Measurements from ENCODE around the gene TSPAN8.

Gene TSPAN8

DNA sequence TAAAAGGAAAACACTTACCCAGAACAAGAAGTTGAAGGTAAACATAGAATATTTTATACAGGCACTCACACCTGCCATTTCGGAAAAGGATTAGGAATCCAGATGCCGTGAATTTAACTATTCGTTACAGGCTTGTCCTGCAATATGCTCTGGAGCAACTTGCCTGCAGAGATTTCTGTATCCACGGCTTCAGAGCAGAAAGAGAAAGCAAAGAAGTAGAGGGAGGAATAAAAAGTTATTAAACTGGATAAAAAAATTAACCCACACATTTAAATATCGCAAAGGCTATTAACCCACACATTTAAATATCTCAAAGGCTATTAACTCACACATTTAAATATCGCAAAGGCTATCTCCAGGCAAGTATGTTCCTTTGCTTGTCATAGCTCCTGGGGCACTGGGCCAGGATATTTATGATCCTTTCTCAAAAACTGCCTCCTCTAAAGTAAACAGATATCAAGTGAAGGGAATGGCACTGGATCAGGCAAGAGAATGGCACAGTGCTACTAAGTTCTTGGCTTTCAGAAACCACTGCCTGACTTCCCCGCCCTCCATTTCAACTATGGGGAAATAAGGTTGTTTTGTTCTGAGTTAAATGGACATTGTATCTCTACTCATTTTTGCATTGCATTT is at the start of gene TSPAN8:
TSPAN8 (minus strand) TSS at position 399 of the 633 bp plus-strand sequence; CDS start at position 78, 321 bp downstream.
- Histone ChIP-seq H3K9me3 (ENCODE audit: control insufficient read depth, insufficient read depth, low read length) (no peaks in the 10 kb centered on the region), H3K9ac (ENCODE audit: low read depth, low read length) (no peak within 1 kb of the TSS), H3K4me1 (ENCODE audit: insufficient read depth, low read length) (peaks cover 10% of the 10 kb centered on the region; the same call in 1 of the 2 replicates), H3K36me3 (ENCODE audit: insufficient read depth, low read length) (no peaks in the 10 kb centered on the region)

GRCh38 chr12:71201136-71201679 is 43.4 kb upstream of the TSPAN8 start:
- H3K36me3 ChIP-seq (ENCODE audit: insufficient read depth, low read length) = no peaks in the 10 kb centered on the region
- H3K9me3 ChIP-seq (ENCODE audit: control insufficient read depth, insufficient read depth, low read length) = peaks cover 2% of the 10 kb centered on the region
- no peak overlapping the region for H3K9ac ChIP-seq (ENCODE audit: low read depth, low read length)
- peaks cover 8% of the 10 kb centered on the region; the same call in 1 of the 2 replicates for H3K4me1 ChIP-seq (ENCODE audit: insufficient read depth, low read length)

DNA sequence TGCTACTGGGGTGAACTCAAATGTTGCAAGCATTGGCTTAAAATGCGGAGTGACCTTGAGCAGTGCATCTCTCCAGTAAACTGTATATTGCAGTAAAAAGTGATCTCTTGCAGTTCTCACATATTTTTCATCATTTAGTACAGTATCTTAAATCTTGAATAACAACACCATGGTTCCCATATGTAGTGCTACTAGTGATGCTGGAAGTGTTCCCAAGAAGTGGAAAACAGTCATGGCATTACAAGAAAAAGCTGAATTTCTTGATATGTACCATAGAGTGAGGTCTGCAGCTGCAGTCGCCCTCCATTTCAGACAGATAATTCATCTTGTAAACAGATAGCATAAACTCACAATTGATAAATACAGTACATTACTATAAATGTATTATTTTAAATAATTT is 42.9 kb upstream of the TSPAN8 start:
- peaks cover under 1% of the 10 kb centered on the region for H3K9me3 ChIP-seq (ENCODE audit: control insufficient read depth, insufficient read depth, low read length)
- H3K4me1 ChIP-seq (ENCODE audit: insufficient read depth, low read length) = peaks cover 8% of the 10 kb centered on the region; the same call in 1 of the 2 replicates

GRCh38 chr12:71197460-71197859 is 39.7 kb upstream of the TSPAN8 start:
- no peak overlapping the region for H3K9ac ChIP-seq (ENCODE audit: low read depth, low read length)
- H3K9me3 ChIP-seq (ENCODE audit: control insufficient read depth, insufficient read depth, low read length) = no peaks in the 10 kb centered on the region
- no peaks in the 10 kb centered on the region for H3K36me3 ChIP-seq (ENCODE audit: insufficient read depth, low read length)
- peaks cover 20% of the 10 kb centered on the region; the same call in 1 of the 2 replicates for H3K4me1 ChIP-seq (ENCODE audit: insufficient read depth, low read length)

More for the DNA sequence above, 42.9 kb upstream of the TSPAN8 start:
- Histone ChIP-seq H3K9ac (ENCODE audit: low read depth, low read length) (no peak overlapping the region), H3K36me3 (ENCODE audit: insufficient read depth, low read length) (no peaks in the 10 kb centered on the region)

DNA sequence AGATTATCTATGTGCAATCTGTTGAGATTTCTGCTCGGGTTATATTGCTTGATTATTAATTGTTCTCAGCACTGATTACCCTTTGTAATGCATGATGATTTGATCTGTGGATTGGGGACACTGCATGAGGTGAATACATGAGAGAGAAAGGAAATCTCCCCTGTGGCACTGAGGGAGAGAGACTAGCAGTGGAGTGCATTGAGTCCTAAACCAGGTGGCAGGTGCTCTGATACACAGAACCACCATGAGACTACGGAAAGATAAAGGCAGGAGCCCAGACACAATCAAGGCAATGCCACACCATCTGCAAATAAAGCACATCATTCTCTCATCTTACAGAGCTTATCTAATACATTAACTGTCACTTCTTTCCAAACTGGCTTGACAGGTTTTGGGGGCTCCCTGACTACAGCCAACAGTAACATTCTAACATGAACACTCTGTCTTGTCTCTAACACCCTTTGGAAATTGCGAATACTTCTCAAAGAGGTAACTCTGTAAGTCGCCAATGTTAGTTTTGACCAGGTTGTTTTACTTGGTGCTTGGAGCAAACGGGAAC is 37.6 kb upstream of the TSPAN8 start:
- Histone ChIP-seq H3K4me1 (ENCODE audit: insufficient read depth, low read length) (peaks cover 16% of the 10 kb centered on the region; the same call in 1 of the 2 replicates), H3K36me3 (ENCODE audit: insufficient read depth, low read length) (no peaks in the 10 kb centered on the region), H3K9me3 (ENCODE audit: control insufficient read depth, insufficient read depth, low read length) (no peaks in the 10 kb centered on the region), H3K9ac (ENCODE audit: low read depth, low read length) (no peak overlapping the region)

DNA sequence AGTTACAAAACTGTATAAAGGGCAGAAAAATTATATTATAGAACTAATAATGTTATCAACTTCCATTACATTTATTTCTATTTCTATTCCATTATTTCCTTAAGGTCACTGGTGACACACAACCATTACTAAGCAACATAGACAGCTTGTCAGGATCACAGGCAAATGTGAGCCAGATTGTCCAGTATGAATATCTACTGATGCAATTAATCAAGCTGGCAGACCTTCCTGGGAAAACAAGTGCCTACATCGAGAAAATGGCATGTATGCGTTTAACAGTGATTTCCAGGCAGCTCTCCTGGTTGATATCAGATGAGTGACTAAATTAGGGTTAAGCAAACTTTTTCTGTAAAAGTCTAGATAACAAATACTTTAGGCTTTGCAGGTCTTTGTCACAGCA is 36.9 kb upstream of the TSPAN8 start:
- H3K36me3 ChIP-seq (ENCODE audit: insufficient read depth, low read length) = no peaks in the 10 kb centered on the region
- H3K9me3 ChIP-seq (ENCODE audit: control insufficient read depth, insufficient read depth, low read length) = no peaks in the 10 kb centered on the region
- H3K4me1 ChIP-seq (ENCODE audit: insufficient read depth, low read length) = peaks cover 16% of the 10 kb centered on the region; the same call in 1 of the 2 replicates
- no peak overlapping the region for H3K9ac ChIP-seq (ENCODE audit: low read depth, low read length)

- H3K9ac ChIP-seq (ENCODE audit: low read depth, low read length) = no peak overlapping the region
- no peaks in the 10 kb centered on the region for H3K36me3 ChIP-seq (ENCODE audit: insufficient read depth, low read length)
- H3K4me1 ChIP-seq (ENCODE audit: insufficient read depth, low read length) = peaks cover 16% of the 10 kb centered on the region; the same call in 1 of the 2 replicates
- H3K9me3 ChIP-seq (ENCODE audit: control insufficient read depth, insufficient read depth, low read length) = no peaks in the 10 kb centered on the region
Observed at GRCh38 chr12:71193041-71193440, 35.2 kb upstream of the TSPAN8 start.

GRCh38 chr12:71191509-71192196 is 33.9 kb upstream of the TSPAN8 start:
- H3K4me1 ChIP-seq (ENCODE audit: insufficient read depth, low read length) = peaks cover 16% of the 10 kb centered on the region; the same call in 1 of the 2 replicates
- no peaks in the 10 kb centered on the region for H3K9me3 ChIP-seq (ENCODE audit: control insufficient read depth, insufficient read depth, low read length)
- no peak overlapping the region for H3K9ac ChIP-seq (ENCODE audit: low read depth, low read length)
- no peaks in the 10 kb centered on the region for H3K36me3 ChIP-seq (ENCODE audit: insufficient read depth, low read length)

- no peaks in the 10 kb centered on the region for H3K36me3 ChIP-seq (ENCODE audit: insufficient read depth, low read length)
- no peak overlapping the region for H3K9ac ChIP-seq (ENCODE audit: low read depth, low read length)
- H3K9me3 ChIP-seq (ENCODE audit: control insufficient read depth, insufficient read depth, low read length) = no peaks in the 10 kb centered on the region
- H3K4me1 ChIP-seq (ENCODE audit: insufficient read depth, low read length) = peaks cover 16% of the 10 kb centered on the region; the same call in 1 of the 2 replicates
Observed at GRCh38 chr12:71190822-71191221, 33.0 kb upstream of the TSPAN8 start.

DNA sequence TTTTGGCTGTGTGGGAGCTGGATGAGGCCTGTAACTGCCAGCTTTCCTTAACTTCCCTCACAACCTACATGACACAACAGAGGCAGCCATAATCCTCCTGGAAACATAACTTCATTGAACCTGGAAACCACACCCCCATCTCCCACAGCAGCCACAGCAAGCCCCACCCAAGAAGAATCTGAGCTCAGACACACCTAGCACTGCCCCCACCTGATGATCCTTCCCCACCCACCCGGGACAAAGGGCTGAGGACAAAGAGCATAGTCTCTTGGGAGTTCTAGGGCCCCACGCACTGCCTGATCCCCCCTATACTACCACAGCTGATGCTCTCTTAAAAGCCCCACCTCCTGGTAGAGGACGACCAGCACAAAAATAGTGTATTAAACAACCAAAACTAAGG is 29.6 kb upstream of the TSPAN8 start:
- no peak overlapping the region for H3K9ac ChIP-seq (ENCODE audit: low read depth, low read length)
- no peaks in the 10 kb centered on the region for H3K36me3 ChIP-seq (ENCODE audit: insufficient read depth, low read length)
- H3K4me1 ChIP-seq (ENCODE audit: insufficient read depth, low read length) = peaks cover 3% of the 10 kb centered on the region; the same call in 1 of the 2 replicates
- H3K9me3 ChIP-seq (ENCODE audit: control insufficient read depth, insufficient read depth, low read length) = no peaks in the 10 kb centered on the region

- Histone ChIP-seq H3K36me3 (ENCODE audit: insufficient read depth, low read length) (no peaks in the 10 kb centered on the region), H3K9me3 (ENCODE audit: control insufficient read depth, insufficient read depth, low read length) (no peaks in the 10 kb centered on the region), H3K9ac (ENCODE audit: low read depth, low read length) (no peak overlapping the region), H3K4me1 (ENCODE audit: insufficient read depth, low read length) (peaks cover 3% of the 10 kb centered on the region; the same call in 1 of the 2 replicates)
Observed at GRCh38 chr12:71186571-71187288, 28.9 kb upstream of the TSPAN8 start.

DNA sequence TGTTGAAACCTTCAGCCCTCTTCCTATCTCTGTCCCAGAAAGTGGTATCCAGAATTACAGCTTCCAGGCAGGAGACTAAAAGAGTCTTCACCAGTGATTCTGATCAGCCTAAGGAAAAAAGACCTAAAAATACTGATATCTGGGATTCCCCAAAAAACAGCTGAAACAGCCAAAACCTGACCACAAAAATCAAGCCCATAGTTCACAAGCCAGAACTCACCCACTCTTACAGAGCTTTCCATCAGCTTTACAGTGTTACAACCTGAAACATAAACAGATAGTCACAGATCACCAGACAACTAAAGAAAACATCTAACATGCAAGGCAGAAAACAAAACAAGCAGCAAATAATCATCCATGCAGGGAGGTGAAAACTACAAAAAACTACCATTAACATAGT is 26.0 kb upstream of the TSPAN8 start:
- Histone ChIP-seq H3K9me3 (ENCODE audit: control insufficient read depth, insufficient read depth, low read length) (no peaks in the 10 kb centered on the region), H3K9ac (ENCODE audit: low read depth, low read length) (no peak overlapping the region), H3K4me1 (ENCODE audit: insufficient read depth, low read length) (no peaks in the 10 kb centered on the region), H3K36me3 (ENCODE audit: insufficient read depth, low read length) (no peaks in the 10 kb centered on the region)

DNA sequence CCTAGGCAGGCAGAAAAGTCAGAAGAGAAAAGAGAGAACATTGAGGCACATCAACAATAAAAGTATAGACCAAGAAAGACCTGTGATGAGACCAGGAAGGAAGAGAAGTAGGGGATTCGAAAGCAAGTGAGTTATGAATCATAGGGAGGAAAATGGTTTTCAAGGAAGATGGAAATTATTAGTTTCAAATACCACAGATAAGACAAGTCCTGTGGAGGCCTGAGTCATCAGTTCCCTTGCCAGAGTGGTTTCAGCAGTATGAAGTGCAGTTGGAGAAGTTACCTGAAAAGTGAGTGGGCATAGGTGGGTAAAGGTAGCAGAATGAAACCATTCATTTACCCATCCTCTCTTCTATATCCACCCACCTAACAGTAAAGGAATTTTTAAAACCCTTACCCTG is 25.2 kb upstream of the TSPAN8 start:
- Histone ChIP-seq H3K4me1 (ENCODE audit: insufficient read depth, low read length) (no peaks in the 10 kb centered on the region), H3K36me3 (ENCODE audit: insufficient read depth, low read length) (no peaks in the 10 kb centered on the region), H3K9me3 (ENCODE audit: control insufficient read depth, insufficient read depth, low read length) (no peaks in the 10 kb centered on the region), H3K9ac (ENCODE audit: low read depth, low read length) (no peak overlapping the region)

DNA sequence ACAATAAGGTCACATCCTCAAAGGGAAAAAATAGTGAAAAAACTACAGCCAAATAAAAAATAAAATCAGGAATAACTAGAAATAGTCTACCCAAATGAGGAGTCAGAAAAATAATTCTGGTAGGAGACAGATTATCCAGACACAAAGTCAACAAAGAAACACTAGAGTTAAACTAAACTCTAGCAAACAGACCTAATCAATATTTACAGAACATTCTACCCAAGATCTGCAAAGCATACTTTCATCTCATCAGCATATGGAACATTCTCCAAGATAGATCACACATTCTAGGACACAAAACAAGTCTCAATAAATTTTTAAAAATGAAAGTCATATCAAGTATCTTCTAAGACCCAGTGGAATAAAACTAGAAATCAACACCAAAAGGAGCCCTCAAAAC is 20.4 kb upstream of the TSPAN8 start:
- no peak overlapping the region for H3K9ac ChIP-seq (ENCODE audit: low read depth, low read length)
- H3K36me3 ChIP-seq (ENCODE audit: insufficient read depth, low read length) = no peaks in the 10 kb centered on the region
- no peaks in the 10 kb centered on the region for H3K9me3 ChIP-seq (ENCODE audit: control insufficient read depth, insufficient read depth, low read length)
- no peaks in the 10 kb centered on the region for H3K4me1 ChIP-seq (ENCODE audit: insufficient read depth, low read length)
